Measurements from ENCODE around the gene RASGRF1.

Gene RASGRF1

GRCh38 chr15:79042213-79042928 lies 48.2 kb downstream of the RASGRF1 start:
- H3K36me3 ChIP-seq (ENCODE audit: control insufficient read depth, insufficient read depth, low read length), result no peaks in the 10 kb centered on the region
- H3K27me3 ChIP-seq (ENCODE audit: control insufficient read depth, insufficient read depth, low read length, poor library complexity, severe bottlenecking), result no peaks in the 10 kb centered on the region
- WGBS, 2 experiments, result 78 to 83% methylated on average over 2 of the region's 2 CpGs
- no peak overlapping the region for H3K27ac ChIP-seq (ENCODE audit: insufficient read depth, low read depth, low read length, poor library complexity, severe bottlenecking)
- no peak overlapping the region for H3K4me3 ChIP-seq (ENCODE audit: insufficient read depth, low read depth, low read length)
- peaks cover 4% of the 10 kb centered on the region for H3K4me1 ChIP-seq (ENCODE audit: control insufficient read depth, insufficient read depth, low read length)
- H3K9me3 ChIP-seq (ENCODE audit: control insufficient read depth, low read length), result no peaks in the 10 kb centered on the region

- WGBS, 2 experiments, result 69 to 75% methylated on average over 4 of the region's 4 CpGs
- H3K36me3 ChIP-seq (ENCODE audit: control insufficient read depth, insufficient read depth, low read length), result no peaks in the 10 kb centered on the region
- H3K27ac ChIP-seq (ENCODE audit: insufficient read depth, low read depth, low read length, poor library complexity, severe bottlenecking), result no peak overlapping the region
- peaks cover 4% of the 10 kb centered on the region for H3K4me1 ChIP-seq (ENCODE audit: control insufficient read depth, insufficient read depth, low read length)
- no peaks in the 10 kb centered on the region for H3K27me3 ChIP-seq (ENCODE audit: control insufficient read depth, insufficient read depth, low read length, poor library complexity, severe bottlenecking)
- H3K9me3 ChIP-seq (ENCODE audit: control insufficient read depth, low read length), result no peaks in the 10 kb centered on the region
- H3K4me3 ChIP-seq (ENCODE audit: insufficient read depth, low read depth, low read length), result no peak overlapping the region
Observed at GRCh38 chr15:79041601-79042168, 48.9 kb downstream of the RASGRF1 start.

- Histone ChIP-seq H3K9me3 (ENCODE audit: control insufficient read depth, low read length) (no peaks in the 10 kb centered on the region), H3K27ac (ENCODE audit: insufficient read depth, low read depth, low read length, poor library complexity, severe bottlenecking) (no peak overlapping the region), H3K36me3 (ENCODE audit: control insufficient read depth, insufficient read depth, low read length) (no peaks in the 10 kb centered on the region), H3K4me3 (ENCODE audit: insufficient read depth, low read depth, low read length) (no peak overlapping the region), H3K27me3 (ENCODE audit: control insufficient read depth, insufficient read depth, low read length, poor library complexity, severe bottlenecking) (no peaks in the 10 kb centered on the region), H3K4me1 (ENCODE audit: control insufficient read depth, insufficient read depth, low read length) (peaks cover 4% of the 10 kb centered on the region)
- WGBS, 2 experiments, result 98 to 100% methylated on average over 1 of the region's 1 CpG
Observed at GRCh38 chr15:79037848-79038247, 52.7 kb downstream of the RASGRF1 start.

- Histone ChIP-seq H3K27me3 (ENCODE audit: control insufficient read depth, insufficient read depth, low read length, poor library complexity, severe bottlenecking) (no peaks in the 10 kb centered on the region), H3K4me1 (ENCODE audit: control insufficient read depth, insufficient read depth, low read length) (no peaks in the 10 kb centered on the region), H3K27ac (ENCODE audit: insufficient read depth, low read depth, low read length, poor library complexity, severe bottlenecking) (no peak overlapping the region), H3K36me3 (ENCODE audit: control insufficient read depth, insufficient read depth, low read length) (no peaks in the 10 kb centered on the region), H3K4me3 (ENCODE audit: insufficient read depth, low read depth, low read length) (no peak overlapping the region), H3K9me3 (ENCODE audit: control insufficient read depth, low read length) (no peaks in the 10 kb centered on the region)
- WGBS, 2 experiments, result 92 to 93% methylated on average over 4 of the region's 4 CpGs
Observed at GRCh38 chr15:79036323-79036722, 54.3 kb downstream of the RASGRF1 start.

- Histone ChIP-seq H3K27me3 (ENCODE audit: control insufficient read depth, insufficient read depth, low read length, poor library complexity, severe bottlenecking) (no peaks in the 10 kb centered on the region), H3K36me3 (ENCODE audit: control insufficient read depth, insufficient read depth, low read length) (no peaks in the 10 kb centered on the region), H3K9me3 (ENCODE audit: control insufficient read depth, low read length) (no peaks in the 10 kb centered on the region), H3K27ac (ENCODE audit: insufficient read depth, low read depth, low read length, poor library complexity, severe bottlenecking) (no peak overlapping the region), H3K4me3 (ENCODE audit: insufficient read depth, low read depth, low read length) (no peak overlapping the region), H3K4me1 (ENCODE audit: control insufficient read depth, insufficient read depth, low read length) (no peaks in the 10 kb centered on the region)
- 80 to 81% methylated on average over 18 of the region's 18 CpGs for WGBS, 2 experiments
Observed at GRCh38 chr15:79035814-79036213, 54.8 kb downstream of the RASGRF1 start.

GRCh38 chr15:79035111-79035601 lies 55.4 kb downstream of the RASGRF1 start:
- Histone ChIP-seq H3K4me1 (ENCODE audit: control insufficient read depth, insufficient read depth, low read length) (no peaks in the 10 kb centered on the region), H3K27me3 (ENCODE audit: control insufficient read depth, insufficient read depth, low read length, poor library complexity, severe bottlenecking) (no peaks in the 10 kb centered on the region), H3K27ac (ENCODE audit: insufficient read depth, low read depth, low read length, poor library complexity, severe bottlenecking) (no peak overlapping the region), H3K9me3 (ENCODE audit: control insufficient read depth, low read length) (no peaks in the 10 kb centered on the region), H3K36me3 (ENCODE audit: control insufficient read depth, insufficient read depth, low read length) (no peaks in the 10 kb centered on the region), H3K4me3 (ENCODE audit: insufficient read depth, low read depth, low read length) (no peak overlapping the region)
- 71 to 76% methylated on average over 11 of the region's 11 CpGs for WGBS, 2 experiments

- no peaks in the 10 kb centered on the region for H3K36me3 ChIP-seq (ENCODE audit: control insufficient read depth, insufficient read depth, low read length)
- 100% methylated on average over 1 of the region's 1 CpG; no CpG with 5 or more reads in 1 of the 2 experiments for WGBS, 2 experiments
- no peak overlapping the region for H3K4me3 ChIP-seq (ENCODE audit: insufficient read depth, low read depth, low read length)
- H3K4me1 ChIP-seq (ENCODE audit: control insufficient read depth, insufficient read depth, low read length), result no peaks in the 10 kb centered on the region
- H3K27ac ChIP-seq (ENCODE audit: insufficient read depth, low read depth, low read length, poor library complexity, severe bottlenecking), result no peak overlapping the region
- no peaks in the 10 kb centered on the region for H3K9me3 ChIP-seq (ENCODE audit: control insufficient read depth, low read length)
- no peaks in the 10 kb centered on the region for H3K27me3 ChIP-seq (ENCODE audit: control insufficient read depth, insufficient read depth, low read length, poor library complexity, severe bottlenecking)
Observed at GRCh38 chr15:79034284-79034683, 56.3 kb downstream of the RASGRF1 start.

GRCh38 chr15:79032656-79033055 lies 57.9 kb downstream of the RASGRF1 start:
- H3K36me3 ChIP-seq (ENCODE audit: control insufficient read depth, insufficient read depth, low read length), result no peaks in the 10 kb centered on the region
- no peak overlapping the region for H3K4me3 ChIP-seq (ENCODE audit: insufficient read depth, low read depth, low read length)
- H3K9me3 ChIP-seq (ENCODE audit: control insufficient read depth, low read length), result no peaks in the 10 kb centered on the region
- no peaks in the 10 kb centered on the region for H3K4me1 ChIP-seq (ENCODE audit: control insufficient read depth, insufficient read depth, low read length)
- H3K27ac ChIP-seq (ENCODE audit: insufficient read depth, low read depth, low read length, poor library complexity, severe bottlenecking), result no peak overlapping the region
- no peaks in the 10 kb centered on the region for H3K27me3 ChIP-seq (ENCODE audit: control insufficient read depth, insufficient read depth, low read length, poor library complexity, severe bottlenecking)
- 87 to 92% methylated on average over 6 of the region's 6 CpGs for WGBS, 2 experiments

GRCh38 chr15:79031821-79032220 lies 58.8 kb downstream of the RASGRF1 start:
- Histone ChIP-seq H3K4me1 (ENCODE audit: control insufficient read depth, insufficient read depth, low read length) (no peaks in the 10 kb centered on the region), H3K27ac (ENCODE audit: insufficient read depth, low read depth, low read length, poor library complexity, severe bottlenecking) (no peak overlapping the region), H3K36me3 (ENCODE audit: control insufficient read depth, insufficient read depth, low read length) (no peaks in the 10 kb centered on the region), H3K4me3 (ENCODE audit: insufficient read depth, low read depth, low read length) (no peak overlapping the region), H3K27me3 (ENCODE audit: control insufficient read depth, insufficient read depth, low read length, poor library complexity, severe bottlenecking) (no peaks in the 10 kb centered on the region), H3K9me3 (ENCODE audit: control insufficient read depth, low read length) (no peaks in the 10 kb centered on the region)
- 91 to 93% methylated on average over 12 of the region's 12 CpGs for WGBS, 2 experiments

- no peak overlapping the region for H3K27ac ChIP-seq (ENCODE audit: insufficient read depth, low read depth, low read length, poor library complexity, severe bottlenecking)
- H3K36me3 ChIP-seq (ENCODE audit: control insufficient read depth, insufficient read depth, low read length), result no peaks in the 10 kb centered on the region
- no peak overlapping the region for H3K4me3 ChIP-seq (ENCODE audit: insufficient read depth, low read depth, low read length)
- WGBS, 2 experiments, result 88 to 92% methylated on average over 9 of the region's 9 CpGs
- H3K27me3 ChIP-seq (ENCODE audit: control insufficient read depth, insufficient read depth, low read length, poor library complexity, severe bottlenecking), result no peaks in the 10 kb centered on the region
- H3K4me1 ChIP-seq (ENCODE audit: control insufficient read depth, insufficient read depth, low read length), result no peaks in the 10 kb centered on the region
- H3K9me3 ChIP-seq (ENCODE audit: control insufficient read depth, low read length), result no peaks in the 10 kb centered on the region
Observed at GRCh38 chr15:79031201-79031600, 59.4 kb downstream of the RASGRF1 start.

All from ectodermal cell (in vitro differentiated cells).